Body of pancreas (tissue), 4 donors: ENCODE measurements around the gene AKAP5. TPM values are rescaled to one million over a fixed set of nuclear protein-coding genes. Genes with fewer than 3 reads are reported as not detected.

Source experiments
- ATAC-seq: fragments of 150-250 bp; one replicate; pipeline ENCODE4 v1.9.1; 2016
- DNase-seq, 4 donors: peaks; one replicate each; pipeline ENCODE4 v3.0.0-alpha.2; 2019
- H3K27ac ChIP-seq, 4 donors: fragments of 200-600 bp; sonication (generic); 1 replicate in 3 of 4; 2 replicates in 1 of 4; pipeline versions ENCODE4 v1.5.1 to v1.6.1; 2016 to 2019; ENCODE audit warnings: mild to moderate bottlenecking in 1 of 4, mixed read lengths in 1 of 4, moderate library complexity in 1 of 4
- H3K27me3 ChIP-seq, 2 donors: fragments of 200-600 bp; sonication (generic); one replicate each; pipeline ENCODE4 v1.6.0; 2016; ENCODE audit warnings: mild to moderate bottlenecking in 1 of 2
- H3K36me3 ChIP-seq, 2 donors: fragments of 200-600 bp; sonication (generic); replicated peaks in 1 of 2; 2 replicates each; pipeline ENCODE4 v1.5.1; 2016; ENCODE audit warnings: low read depth in 2 of 2; ENCODE audit not compliant: insufficient read depth in 1 of 2
- H3K4me1 ChIP-seq: fragments of 200-600 bp; sonication (generic); one replicate; pipeline ENCODE4 v1.6.0; 2016
- H3K4me3 ChIP-seq, 2 donors: fragments of 200-600 bp; sonication (generic); 1 replicate in 1 of 2; 2 replicates in 1 of 2; pipeline ENCODE4 v1.5.1; 2016 to 2019
- H3K9me3 ChIP-seq, 3 donors: fragments of 200-600 bp; sonication (generic); 1 replicate in 2 of 3; 2 replicates in 1 of 3; pipeline ENCODE4 v1.5.1; 2016
- CTCF ChIP-seq, 7 experiments: fragments of 450-650 bp in 4 of 7; fragments of 200-600 bp in 3 of 7; sonication (generic) in 3 of 7; IDR thresholded peaks; one replicate each; pipeline ENCODE4 v1.5.1; 2016 to 2019; ENCODE audit warnings: antibody characterized with exemption in 7 of 7
- POLR2A ChIP-seq, 3 donors: fragments of 450-650 bp; IDR thresholded peaks; one replicate each; pipeline ENCODE4 v1.6.1; 2016; ENCODE audit warnings: antibody characterized with exemption in 3 of 3, mild to moderate bottlenecking in 2 of 3
- WGBS, 2 donors: methylation state at CpG; one replicate each; pipeline ENCODE4 v1.1.5; 2017; 5-methylcytosine and 5-hydroxymethylcytosine counted together
- intact Hi-C: fragments of 100-400 bp; cut with DNase I; formaldehyde crosslinking; loops from one replicate; pipeline ENCODE4 v1.15.1; 2023
- total RNA-seq, 2 donors: library from RNA; depleted of rRNA; stranded (reverse); fragments of >200 nt; gene quantifications; one replicate each; pipeline ENCODE4 v1.1.0, GENCODE V29; 2016

Gene AKAP5
- total RNA-seq, 2 donors from 2014 or later, result under 0.01 TPM; not detected in 1

GRCh38 chr14:64419003-64419402, 46.3 kb upstream of the AKAP5 start:
- H3K36me3 ChIP-seq, result peaks cover 12 to 30% of the 10 kb centered on the region in 2 donors

GRCh38 chr14:64421166-64421565, 44.1 kb upstream of the AKAP5 start:
- ATAC-seq (no peak), DNase-seq (no peak)
- intact Hi-C loops, result no loop called here
- Histone ChIP-seq H3K4me3 (no peak overlapping the region), H3K27ac (no peak overlapping the region), H3K27me3 (no peaks in the 10 kb centered on the region), H3K4me1 (no peaks in the 10 kb centered on the region), H3K36me3 (peaks cover 12 to 32% of the 10 kb centered on the region in 2 donors), H3K9me3 (no peaks in the 10 kb centered on the region)
- 68% methylated on average over 8 of the region's 8 CpGs for WGBS, 2 donors
- TF ChIP-seq CTCF (IDR thresholded peaks at IDR 0.05) (no peak), POLR2A (IDR thresholded peaks at IDR 0.05) (no peak)

More at GRCh38 chr14:64419003-64419402, 46.3 kb upstream of the AKAP5 start:
- TF ChIP-seq POLR2A (IDR thresholded peaks at IDR 0.05) (no peak), CTCF (IDR thresholded peaks at IDR 0.05) (no peak)
- intact Hi-C loops, result no loop called here
- 83% methylated on average over 4 to 7 of the region's 7 CpGs for WGBS, 2 donors
- no peak overlapping the region for H3K4me3 ChIP-seq
- no peak overlapping the region for H3K27ac ChIP-seq
- H3K9me3 ChIP-seq, result no peaks in the 10 kb centered on the region
- H3K27me3 ChIP-seq, result no peaks in the 10 kb centered on the region
- ATAC-seq (no peak), DNase-seq (no peak)
- H3K4me1 ChIP-seq, result no peaks in the 10 kb centered on the region

- Histone ChIP-seq H3K27me3 (no peaks in the 10 kb centered on the region), H3K36me3 (peaks cover 10 to 27% of the 10 kb centered on the region in 2 donors), H3K9me3 (no peaks in the 10 kb centered on the region), H3K27ac (no peak overlapping the region), H3K4me1 (no peaks in the 10 kb centered on the region), H3K4me3 (no peak overlapping the region)
- intact Hi-C loops, result no loop called here
- WGBS, 2 donors, result 100% methylated on average over 1 of the region's 1 CpG
- ATAC-seq, result no peak
- TF ChIP-seq POLR2A (IDR thresholded peaks at IDR 0.05), result no peak
- TF ChIP-seq CTCF (IDR thresholded peaks at IDR 0.05), result no peak
- no peak for DNase-seq
Observed at GRCh38 chr14:64422005-64422404, 43.3 kb upstream of the AKAP5 start.

- Histone ChIP-seq H3K9me3 (no peaks in the 10 kb centered on the region), H3K36me3 (peaks cover 3 to 24% of the 10 kb centered on the region in 2 donors), H3K27ac (no peak overlapping the region), H3K27me3 (no peaks in the 10 kb centered on the region), H3K4me1 (no peaks in the 10 kb centered on the region), H3K4me3 (no peak overlapping the region)
- intact Hi-C loops, result no loop called here
- TF ChIP-seq POLR2A (IDR thresholded peaks at IDR 0.05) (no peak), CTCF (IDR thresholded peaks at IDR 0.05) (no peak)
- ATAC-seq, result no peak
- WGBS, 2 donors, result 87 to 92% methylated on average over 7 of the region's 7 CpGs
- no peak for DNase-seq
Observed at GRCh38 chr14:64422756-64423155, 42.5 kb upstream of the AKAP5 start.

GRCh38 chr14:64423987-64424386, 41.3 kb upstream of the AKAP5 start:
- ATAC-seq (no peak), DNase-seq (no peak)
- H3K4me3 ChIP-seq, result no peak overlapping the region
- peaks cover 0 to 20% of the 10 kb centered on the region in 2 donors for H3K36me3 ChIP-seq
- no peak overlapping the region for H3K27ac ChIP-seq
- no peaks in the 10 kb centered on the region for H3K27me3 ChIP-seq
- 93 to 98% methylated on average over 6 of the region's 6 CpGs for WGBS, 2 donors
- intact Hi-C loops, result no loop called here
- no peaks in the 10 kb centered on the region for H3K9me3 ChIP-seq
- no peaks in the 10 kb centered on the region for H3K4me1 ChIP-seq
- TF ChIP-seq CTCF (IDR thresholded peaks at IDR 0.05), result no peak
- TF ChIP-seq POLR2A (IDR thresholded peaks at IDR 0.05), result no peak
